Keratinocyte (primary cell): ENCODE measurements around the gene NLRP5.

Experiments used
- EZH2 ChIP-seq: IDR thresholded peaks from one replicate; pipeline ENCODE4 v1.6.1; 2012; ENCODE audit warnings: inconsistent platforms, mild to moderate bottlenecking, low read length, moderate library complexity
- TF ChIP-seq, protein P1 (sequence below), 3 experiments: IDR thresholded peaks in 1 of 3; conservative IDR thresholded peaks in 1 of 3; optimal IDR thresholded peaks in 1 of 3; 2 replicates in 2 of 3; 3 replicates in 1 of 3; pipeline versions ENCODE3 to v1.5.1; 2011; ENCODE audit warnings: low read length in 3 of 3, mild to moderate bottlenecking in 3 of 3, moderate library complexity in 2 of 3, control low read depth in 1 of 3, inconsistent platforms in 1 of 3; ENCODE audit not compliant: insufficient read depth in 2 of 3; ENCODE audit errors: extremely low read depth in 1 of 3

DNA sequence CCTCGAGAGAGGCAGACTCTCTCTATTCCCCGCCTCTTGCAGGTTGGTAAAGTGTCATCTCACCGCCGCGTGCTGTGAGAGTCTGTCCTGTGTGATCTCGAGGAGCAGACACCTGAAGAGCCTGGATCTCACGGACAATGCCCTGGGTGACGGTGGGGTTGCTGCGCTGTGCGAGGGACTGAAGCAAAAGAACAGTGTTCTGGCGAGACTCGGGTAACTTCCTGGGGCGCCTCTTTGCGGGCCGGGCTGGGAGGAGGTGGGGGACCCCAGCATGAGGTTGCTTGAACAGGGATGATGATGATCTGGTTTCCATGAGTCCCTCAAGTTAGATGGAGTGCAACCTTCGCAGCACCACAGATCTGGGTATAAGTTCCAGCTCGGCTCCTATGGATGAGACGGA lies 67.0 kb downstream of the NLRP5 start:
- TF ChIP-seq, protein P1, sequence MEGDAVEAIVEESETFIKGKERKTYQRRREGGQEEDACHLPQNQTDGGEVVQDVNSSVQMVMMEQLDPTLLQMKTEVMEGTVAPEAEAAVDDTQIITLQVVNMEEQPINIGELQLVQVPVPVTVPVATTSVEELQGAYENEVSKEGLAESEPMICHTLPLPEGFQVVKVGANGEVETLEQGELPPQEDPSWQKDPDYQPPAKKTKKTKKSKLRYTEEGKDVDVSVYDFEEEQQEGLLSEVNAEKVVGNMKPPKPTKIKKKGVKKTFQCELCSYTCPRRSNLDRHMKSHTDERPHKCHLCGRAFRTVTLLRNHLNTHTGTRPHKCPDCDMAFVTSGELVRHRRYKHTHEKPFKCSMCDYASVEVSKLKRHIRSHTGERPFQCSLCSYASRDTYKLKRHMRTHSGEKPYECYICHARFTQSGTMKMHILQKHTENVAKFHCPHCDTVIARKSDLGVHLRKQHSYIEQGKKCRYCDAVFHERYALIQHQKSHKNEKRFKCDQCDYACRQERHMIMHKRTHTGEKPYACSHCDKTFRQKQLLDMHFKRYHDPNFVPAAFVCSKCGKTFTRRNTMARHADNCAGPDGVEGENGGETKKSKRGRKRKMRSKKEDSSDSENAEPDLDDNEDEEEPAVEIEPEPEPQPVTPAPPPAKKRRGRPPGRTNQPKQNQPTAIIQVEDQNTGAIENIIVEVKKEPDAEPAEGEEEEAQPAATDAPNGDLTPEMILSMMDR (optimal IDR thresholded peaks at IDR 0.05 in 1 of 3, IDR thresholded peaks at IDR 0.05 in 1 of 3, conservative IDR thresholded peaks at IDR 0.05 in 1 of 3; ENCODE audit: extremely low read depth in 1 of 3, insufficient read depth in 2 of 3, low read length in 3 of 3): no peak
- no peak for TF ChIP-seq EZH2
